ENCODE measurements around the gene ADGRA1. TPM values are rescaled to one million over a fixed set of nuclear protein-coding genes. Genes with fewer than 3 reads are reported as not detected.

ADGRA1 gene
- total and polyA plus RNA-seq, 7 donors = 0.05 to 0.84 (median 0.08) TPM; not detected in 2

DNA sequence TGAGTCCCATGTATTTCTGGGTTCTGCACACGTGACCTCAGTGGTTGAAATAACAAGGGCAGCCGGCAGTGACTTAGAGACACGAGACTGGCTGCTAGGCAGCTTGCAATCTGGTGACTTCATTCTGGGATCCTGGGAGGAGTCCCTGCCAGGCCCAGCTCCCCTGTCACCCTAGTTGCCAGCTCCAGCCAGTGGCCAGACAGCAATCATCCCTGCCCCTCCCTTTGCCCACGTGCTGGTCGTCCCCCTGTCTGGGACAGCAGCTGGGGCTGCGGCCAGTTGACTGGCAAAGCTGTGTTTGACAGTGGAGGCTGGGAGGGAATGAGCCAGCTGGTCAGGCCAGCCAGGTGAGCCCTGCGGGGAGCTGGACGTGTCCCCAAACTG, 30.0 kb downstream of the ADGRA1 start:
- TF ChIP-seq, protein P1, sequence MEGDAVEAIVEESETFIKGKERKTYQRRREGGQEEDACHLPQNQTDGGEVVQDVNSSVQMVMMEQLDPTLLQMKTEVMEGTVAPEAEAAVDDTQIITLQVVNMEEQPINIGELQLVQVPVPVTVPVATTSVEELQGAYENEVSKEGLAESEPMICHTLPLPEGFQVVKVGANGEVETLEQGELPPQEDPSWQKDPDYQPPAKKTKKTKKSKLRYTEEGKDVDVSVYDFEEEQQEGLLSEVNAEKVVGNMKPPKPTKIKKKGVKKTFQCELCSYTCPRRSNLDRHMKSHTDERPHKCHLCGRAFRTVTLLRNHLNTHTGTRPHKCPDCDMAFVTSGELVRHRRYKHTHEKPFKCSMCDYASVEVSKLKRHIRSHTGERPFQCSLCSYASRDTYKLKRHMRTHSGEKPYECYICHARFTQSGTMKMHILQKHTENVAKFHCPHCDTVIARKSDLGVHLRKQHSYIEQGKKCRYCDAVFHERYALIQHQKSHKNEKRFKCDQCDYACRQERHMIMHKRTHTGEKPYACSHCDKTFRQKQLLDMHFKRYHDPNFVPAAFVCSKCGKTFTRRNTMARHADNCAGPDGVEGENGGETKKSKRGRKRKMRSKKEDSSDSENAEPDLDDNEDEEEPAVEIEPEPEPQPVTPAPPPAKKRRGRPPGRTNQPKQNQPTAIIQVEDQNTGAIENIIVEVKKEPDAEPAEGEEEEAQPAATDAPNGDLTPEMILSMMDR (IDR thresholded peaks at IDR 0.05) = no peak
- peak; percentile 93 to 96 (median 94) for ATAC-seq
- H3K36me3 ChIP-seq (ENCODE audit: insufficient read depth in 1 of 2, low read depth in 1 of 2) = no peaks in the 10 kb centered on the region
- peaks cover 7% of the 10 kb centered on the region for H3K4me1 ChIP-seq
- H3K27me3 ChIP-seq (ENCODE audit: insufficient read depth in 3 of 3, low read length in 2 of 3) = no peaks in the 10 kb centered on the region
- H3K27ac ChIP-seq = peak overlapping the region; percentile 81
- H3K9me3 ChIP-seq = no peaks in the 10 kb centered on the region
- DNase-seq = peak; percentile 81 to 92
- 19 to 43% (median 25%) methylated on average over 8 of the region's 8 CpGs for WGBS, 3 donors
- H3K4me3 ChIP-seq = no peak overlapping the region
- intact Hi-C loops (cut with DNase I) = loop anchor here in 1 of 2 donors (5.0 kb wide), 1 partner anchor 280 kb away; no protein-coding TSS in a partner anchor

DNA sequence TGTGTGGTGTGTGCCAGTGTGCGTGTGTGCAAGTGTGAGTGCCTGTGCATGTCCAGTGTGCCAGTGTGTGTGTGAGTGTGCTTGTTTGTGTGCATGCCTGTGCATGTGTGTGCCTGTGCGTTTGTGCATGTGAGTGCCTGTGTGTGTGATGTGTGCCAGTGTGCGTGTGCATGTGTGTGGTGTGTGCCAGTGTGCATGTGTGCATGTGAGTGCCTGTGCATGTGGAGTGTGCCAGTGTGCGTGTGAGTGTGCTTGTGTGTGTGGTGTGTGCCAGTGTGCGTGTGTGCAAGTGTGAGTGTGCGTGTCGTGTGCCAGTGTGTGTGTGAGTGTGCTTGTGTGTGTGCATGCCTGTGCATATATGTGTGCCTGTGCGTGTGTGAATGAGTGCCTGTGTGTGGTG, 33.8 kb downstream of the ADGRA1 start:
- Histone ChIP-seq H3K4me1 (peaks cover 7% of the 10 kb centered on the region), H3K27me3 (ENCODE audit: insufficient read depth in 3 of 3, low read length in 2 of 3) (peaks cover 0 to 2% (median 0%) of the 10 kb centered on the region in 3 donors), H3K9me3 (no peaks in the 10 kb centered on the region), H3K4me3 (no peak overlapping the region), H3K27ac (no peak overlapping the region), H3K36me3 (ENCODE audit: insufficient read depth in 1 of 2, low read depth in 1 of 2) (no peaks in the 10 kb centered on the region)
- no peak for ATAC-seq
- peak in 1 of 2 donors; percentile 12 for DNase-seq
- TF ChIP-seq, protein P1 (IDR thresholded peaks at IDR 0.05) = no peak
- intact Hi-C loops (cut with DNase I) = loop anchor here in 1 of 2 donors (10.0 kb wide), 1 partner anchor 467 kb away; no protein-coding TSS in a partner anchor
- 83 to 97% (median 94%) methylated on average over 8 of the region's 8 CpGs for WGBS, 3 donors

DNA sequence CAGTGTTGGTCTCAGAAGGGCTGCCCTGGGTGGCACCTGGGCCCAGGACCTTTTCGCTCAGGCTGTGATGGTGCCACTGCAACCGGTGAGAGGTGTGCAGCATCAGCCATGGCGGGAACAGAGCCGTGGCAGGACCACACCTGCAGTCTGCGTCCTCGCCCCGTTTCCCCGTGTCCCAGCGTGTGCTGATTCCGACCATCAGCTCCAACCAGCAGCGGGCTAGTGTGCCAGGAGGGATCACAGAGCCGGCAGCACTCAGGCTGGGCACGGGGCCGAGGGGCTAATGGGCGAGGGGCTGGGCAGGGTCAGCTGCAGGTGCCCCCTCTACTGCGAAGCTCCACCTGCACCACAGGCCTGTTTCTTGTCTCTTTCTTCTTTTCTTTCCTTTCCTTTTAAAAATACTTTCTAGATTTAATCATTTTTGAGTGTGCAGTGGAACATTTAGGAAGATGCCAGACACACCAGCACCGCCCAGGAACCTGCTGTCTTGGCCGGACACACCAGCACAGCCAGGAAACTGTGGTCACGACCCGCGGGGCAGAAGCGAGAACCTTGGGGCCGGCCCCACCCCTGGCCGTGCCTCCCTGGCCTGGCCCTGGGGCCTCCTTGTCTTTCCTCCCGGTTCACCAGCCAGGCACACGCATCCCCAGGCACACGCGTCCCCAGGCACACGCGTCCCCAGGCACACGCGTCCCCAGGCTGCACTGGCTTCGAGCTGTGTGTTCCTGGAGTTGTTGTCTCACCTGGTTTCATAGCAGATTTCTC, 34.6 kb downstream of the ADGRA1 start:
- no peak overlapping the region for H3K27ac ChIP-seq
- DNase-seq (peak; percentile 7 to 26), ATAC-seq (no peak)
- H3K27me3 ChIP-seq (ENCODE audit: insufficient read depth in 3 of 3, low read length in 2 of 3) = peaks cover 0 to 3% (median 2%) of the 10 kb centered on the region in 3 donors
- WGBS, 3 donors = 81 to 91% (median 83%) methylated on average over 33 of the region's 33 CpGs
- no peaks in the 10 kb centered on the region for H3K9me3 ChIP-seq
- H3K4me3 ChIP-seq = no peak overlapping the region
- peaks cover 4% of the 10 kb centered on the region for H3K4me1 ChIP-seq
- H3K36me3 ChIP-seq (ENCODE audit: insufficient read depth in 1 of 2, low read depth in 1 of 2) = no peaks in the 10 kb centered on the region
- TF ChIP-seq, protein P1 (IDR thresholded peaks at IDR 0.05) = no peak
- intact Hi-C loops (cut with DNase I) = loop anchor here in 1 of 2 donors (2.0 to 10.0 kb wide), 2 partner anchors 284 to 468 kb away; no protein-coding TSS in a partner anchor

DNA sequence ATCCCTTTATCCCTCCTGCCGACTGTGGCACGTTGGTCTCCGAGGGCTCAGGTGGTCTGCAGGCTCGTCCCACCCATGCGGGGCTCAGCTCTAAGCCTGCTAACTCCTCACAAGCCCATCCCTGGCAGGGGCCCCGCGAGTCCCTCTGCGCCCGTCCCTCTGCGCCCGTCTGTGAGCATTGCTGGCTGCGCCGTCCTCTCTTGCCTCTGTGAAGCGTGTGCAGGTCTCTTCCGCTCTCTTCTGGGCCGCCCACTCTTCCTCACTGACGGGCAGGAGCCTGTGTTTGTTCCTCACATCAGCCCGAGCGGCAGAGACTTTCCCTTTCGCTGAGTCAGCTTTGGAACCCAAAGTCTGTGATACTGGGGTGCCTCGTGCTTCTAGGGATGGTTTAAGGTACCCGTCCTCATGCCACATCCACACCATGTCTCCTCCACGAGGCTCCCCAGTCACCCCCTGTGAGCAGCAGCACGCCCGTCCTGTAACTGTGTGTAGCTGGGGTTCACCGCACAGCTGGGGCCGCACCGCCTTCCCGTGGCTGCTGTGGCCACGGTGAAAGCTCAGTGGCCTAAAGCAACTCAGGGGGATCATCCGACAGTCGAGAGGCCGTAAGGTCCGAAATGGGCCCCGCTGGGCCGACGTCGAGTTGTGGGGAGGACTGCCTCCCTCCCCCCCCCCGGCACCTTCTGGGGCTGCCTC, 35.5 kb downstream of the ADGRA1 start:
- TF ChIP-seq, protein P1 (IDR thresholded peaks at IDR 0.05) = no peak
- no peaks in the 10 kb centered on the region for H3K9me3 ChIP-seq
- intact Hi-C loops (cut with DNase I) = loop anchor here in 1 of 2 donors (2.0 to 10.0 kb wide), 2 partner anchors 284 to 468 kb away; no protein-coding TSS in a partner anchor
- H3K36me3 ChIP-seq (ENCODE audit: insufficient read depth in 1 of 2, low read depth in 1 of 2) = no peaks in the 10 kb centered on the region
- no peak overlapping the region for H3K4me3 ChIP-seq
- peaks cover under 1% of the 10 kb centered on the region for H3K4me1 ChIP-seq
- WGBS, 3 donors = 79 to 86% (median 80%) methylated on average over 38 to 39 of the region's 39 CpGs
- H3K27ac ChIP-seq = no peak overlapping the region
- peaks cover 0 to 3% (median 2%) of the 10 kb centered on the region in 3 donors for H3K27me3 ChIP-seq (ENCODE audit: insufficient read depth in 3 of 3, low read length in 2 of 3)
- DNase-seq (peak; percentile 4 to 39), ATAC-seq (no peak)

Measured in psoas muscle (tissue), 8 donors.